HFF-Myc (cell line): ENCODE data around the gene DSC2.
"Not testable (repeated sequence)": the region's sequence is repeated elsewhere in the genome, so short reads cannot be mapped to it uniquely, and the experiment has no call there.

Experiments used
- DNase-seq: peaks from one replicate; pipeline ENCODE4 v3.0.0-alpha.2; 2011; ENCODE audit warnings: low read depth; ENCODE audit errors: extremely low read depth
- H3K4me3 ChIP-seq: replicated peaks from 2 replicates; pipeline ENCODE4 v1.5.1; 2011; ENCODE audit warnings: low read depth, mild to moderate bottlenecking, control low read depth, low read length
- CTCF ChIP-seq: IDR thresholded peaks from 2 replicates; pipeline ENCODE4 v1.5.1; 2012; ENCODE audit warnings: mild to moderate bottlenecking, low read depth, low read length, control low read depth; ENCODE audit errors: missing control alignments

Gene DSC2

GRCh38 chr18:31041271-31042083, 60.7 kb downstream of the DSC2 start:
- H3K4me3 ChIP-seq, result no peak overlapping the region
- no peak for DNase-seq
- no peak for TF ChIP-seq CTCF

GRCh38 chr18:31040686-31041270, 61.4 kb downstream of the DSC2 start:
- H3K4me3 ChIP-seq, result no peak overlapping the region
- TF ChIP-seq CTCF, result no peak
- no peak for DNase-seq

GRCh38 chr18:31039426-31039825, 62.8 kb downstream of the DSC2 start:
- H3K4me3 ChIP-seq, result no peak overlapping the region
- TF ChIP-seq CTCF, result no peak
- no peak for DNase-seq

GRCh38 chr18:31037686-31038085, 64.5 kb downstream of the DSC2 start:
- not testable (repeated sequence) for DNase-seq, H3K4me3 ChIP-seq

- TF ChIP-seq CTCF, result no peak
- DNase-seq, result no peak
These were observed 67.7 kb downstream of the DSC2 start for GRCh38 chr18:31034541-31034940.

GRCh38 chr18:31030574-31031278, 71.5 kb downstream of the DSC2 start:
- no peak overlapping the region for H3K4me3 ChIP-seq
- no peak for TF ChIP-seq CTCF
- no peak for DNase-seq

More at GRCh38 chr18:31034541-31034940, 67.7 kb downstream of the DSC2 start:
- no peak overlapping the region for H3K4me3 ChIP-seq
